NT2/D1 (cell line): ENCODE measurements around the gene ACMSD.

Source experiments
- DNase-seq: peaks from one replicate; pipeline ENCODE4 v3.0.0-alpha.2; 2011; ENCODE audit warnings: low read depth, low spot score
- H3K27me3 ChIP-seq: 2 replicates; pipeline ENCODE4 v1.6.0; 2011; ENCODE audit warnings: mild to moderate bottlenecking; ENCODE audit not compliant: insufficient read length, insufficient read depth
- H3K36me3 ChIP-seq: 2 replicates; pipeline ENCODE4 v1.6.1; 2011; ENCODE audit warnings: mild to moderate bottlenecking, low read length, mixed read lengths; ENCODE audit not compliant: insufficient read depth, insufficient read length
- H3K4me1 ChIP-seq: 2 replicates; pipeline ENCODE4 v1.5.1; 2011; ENCODE audit not compliant: insufficient read depth, insufficient read length
- H3K4me3 ChIP-seq: 2 replicates; pipeline ENCODE4 v1.5.1; 2011; ENCODE audit warnings: low read depth; ENCODE audit not compliant: insufficient read length
- H3K9ac ChIP-seq: 2 replicates; pipeline ENCODE4 v1.6.0; 2011; ENCODE audit warnings: low read depth; ENCODE audit not compliant: insufficient read length
- H3K9me3 ChIP-seq: 2 replicates; pipeline ENCODE4 v1.5.1; 2011; ENCODE audit warnings: mild to moderate bottlenecking, low read length; ENCODE audit not compliant: insufficient read depth
- SUZ12 ChIP-seq: IDR thresholded peaks from 2 replicates; pipeline ENCODE4 v1.6.1; 2011; ENCODE audit not compliant: insufficient read length, insufficient read depth; ENCODE audit errors: extremely low read depth
- YY1 ChIP-seq: IDR thresholded peaks from 2 replicates; pipeline ENCODE4 v1.6.1; 2011; ENCODE audit not compliant: insufficient read length, insufficient read depth
- ZNF274 ChIP-seq: IDR thresholded peaks from 2 replicates; pipeline ENCODE4 v1.6.1; 2011; ENCODE audit warnings: mild to moderate bottlenecking, low read depth, low read length

ACMSD gene

DNA sequence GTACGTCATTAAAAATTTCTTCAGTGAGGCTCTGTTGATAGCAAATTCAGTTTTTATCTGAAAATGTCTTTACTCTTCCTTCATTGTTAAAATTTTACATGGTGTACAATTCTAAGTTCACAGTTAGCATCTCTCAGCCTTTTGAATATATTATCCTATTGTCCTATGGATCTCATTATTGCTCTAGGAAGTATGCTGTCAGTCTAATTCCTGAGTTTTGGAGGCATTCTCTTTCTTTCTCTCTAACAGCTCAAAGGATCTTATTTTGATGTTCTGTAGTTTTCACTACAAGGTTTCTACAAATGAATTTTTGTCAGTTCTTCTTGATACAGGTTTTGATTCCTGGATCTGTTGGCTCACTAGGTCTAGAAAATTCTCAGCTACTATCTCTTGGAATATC lies 2.9 kb upstream of the ACMSD start:
- H3K36me3 ChIP-seq = no peaks in the 10 kb centered on the region
- no peaks in the 10 kb centered on the region for H3K27me3 ChIP-seq
- no peak for DNase-seq
- H3K4me3 ChIP-seq = no peak overlapping the region
- no peaks in the 10 kb centered on the region for H3K4me1 ChIP-seq
- TF ChIP-seq ZNF274 = no peak
- TF ChIP-seq YY1 = no peak
- TF ChIP-seq SUZ12 = no peak
- H3K9me3 ChIP-seq = peaks cover 23% of the 10 kb centered on the region
- no peak overlapping the region for H3K9ac ChIP-seq

DNA sequence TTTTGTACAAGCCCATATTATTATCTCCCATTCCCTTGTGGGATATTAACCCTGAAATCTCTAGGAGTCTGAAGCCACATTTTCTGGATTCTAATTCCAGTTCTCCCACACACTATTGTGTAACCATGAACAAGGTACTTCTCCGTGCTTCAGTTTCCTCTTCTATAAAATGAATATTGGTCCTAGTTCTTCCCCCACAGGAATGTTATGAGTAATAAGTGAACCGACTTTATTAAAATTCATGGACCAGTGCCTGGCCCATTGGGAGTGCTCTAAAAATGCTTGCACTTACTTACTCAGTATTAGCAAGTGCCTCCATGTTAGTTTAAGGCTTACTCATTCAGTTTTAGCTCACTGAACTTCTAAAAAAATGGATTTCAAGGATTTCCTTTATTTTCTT lies 1.4 kb upstream of the ACMSD start:
- Histone ChIP-seq H3K27me3 (no peaks in the 10 kb centered on the region), H3K9ac (no peak overlapping the region), H3K4me1 (no peaks in the 10 kb centered on the region), H3K9me3 (peaks cover 23% of the 10 kb centered on the region), H3K36me3 (no peaks in the 10 kb centered on the region), H3K4me3 (no peak overlapping the region)
- TF ChIP-seq SUZ12 (no peak), ZNF274 (no peak), YY1 (no peak)
- DNase-seq = no peak

DNA sequence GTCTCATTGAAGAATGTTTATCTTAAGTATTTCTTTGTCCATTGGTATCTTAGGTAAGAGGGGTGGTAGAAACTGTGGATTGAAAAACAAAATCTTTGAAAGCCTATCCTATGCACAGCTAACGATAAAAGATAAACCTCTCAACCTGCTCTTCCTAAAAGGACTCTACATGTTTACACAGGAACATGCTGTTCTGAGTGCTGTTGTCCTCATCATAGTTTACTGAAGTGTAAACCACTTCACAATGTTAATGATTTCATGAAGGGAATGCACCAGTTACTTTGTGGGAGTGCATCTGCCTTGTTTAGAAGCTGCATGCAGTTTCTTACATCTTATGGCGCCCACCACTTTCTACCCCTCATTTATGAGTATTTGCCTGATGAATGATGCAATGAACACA lies 1.2 kb downstream of the ACMSD start:
- DNase-seq = no peak
- no peaks in the 10 kb centered on the region for H3K4me1 ChIP-seq
- peaks cover 23% of the 10 kb centered on the region for H3K9me3 ChIP-seq
- H3K9ac ChIP-seq = no peak overlapping the region
- no peak for TF ChIP-seq YY1
- TF ChIP-seq ZNF274 = no peak
- no peak for TF ChIP-seq SUZ12
- H3K4me3 ChIP-seq = no peak overlapping the region
- H3K27me3 ChIP-seq = no peaks in the 10 kb centered on the region
- H3K36me3 ChIP-seq = no peaks in the 10 kb centered on the region

DNA sequence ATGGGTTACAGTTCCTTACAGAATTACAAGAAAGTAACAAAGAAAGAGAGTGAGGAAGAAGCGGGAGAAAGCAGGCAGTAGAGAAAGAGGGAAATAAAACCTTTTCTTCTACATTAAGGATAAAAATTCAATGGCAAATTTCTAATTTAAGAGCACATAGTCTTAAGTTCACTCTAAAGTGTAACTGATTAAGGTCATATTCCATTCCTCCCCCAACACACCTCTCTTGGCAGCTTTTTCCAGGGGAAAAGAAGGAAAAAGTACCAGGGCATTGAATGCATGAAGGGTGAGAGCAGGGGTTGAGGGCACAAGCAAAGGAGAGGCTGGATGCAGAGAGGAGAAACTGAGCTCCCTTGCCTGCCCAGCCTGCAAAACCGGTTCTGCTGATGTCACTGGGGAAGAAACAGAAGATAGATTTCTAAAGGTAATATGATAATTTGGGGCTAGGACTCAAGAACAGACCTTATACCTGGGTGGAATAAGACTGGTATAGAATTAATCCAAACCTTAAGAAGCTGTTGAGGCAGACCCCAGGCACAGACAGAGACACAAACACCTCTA lies 4.6 kb downstream of the ACMSD start:
- H3K27me3 ChIP-seq = no peaks in the 10 kb centered on the region
- no peak overlapping the region for H3K9ac ChIP-seq
- TF ChIP-seq SUZ12 = no peak
- no peak for TF ChIP-seq YY1
- TF ChIP-seq ZNF274 = no peak
- H3K4me3 ChIP-seq = no peak overlapping the region
- DNase-seq = no peak
- no peaks in the 10 kb centered on the region for H3K9me3 ChIP-seq
- no peaks in the 10 kb centered on the region for H3K4me1 ChIP-seq
- no peaks in the 10 kb centered on the region for H3K36me3 ChIP-seq

DNA sequence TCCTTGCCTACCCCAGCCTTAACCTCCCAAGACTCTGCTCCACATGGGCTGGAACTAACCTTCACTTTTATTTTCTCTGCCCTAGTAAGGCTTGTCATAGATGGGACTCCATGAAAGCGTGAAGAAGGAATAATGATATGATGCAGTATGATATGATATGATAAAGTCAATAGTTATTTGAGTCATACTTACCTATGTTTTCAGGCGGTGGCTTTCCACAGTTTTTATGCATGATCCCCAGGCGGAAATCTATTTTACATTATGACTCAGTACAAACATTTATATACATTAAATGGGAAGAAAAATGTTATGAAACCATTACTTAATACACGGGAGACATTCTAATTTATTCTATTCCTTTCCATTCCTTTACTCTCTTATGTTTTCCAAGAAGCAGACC lies 5.6 kb downstream of the ACMSD start:
- no peak overlapping the region for H3K9ac ChIP-seq
- no peaks in the 10 kb centered on the region for H3K9me3 ChIP-seq
- TF ChIP-seq SUZ12 (no peak), YY1 (no peak), ZNF274 (no peak)
- H3K36me3 ChIP-seq = no peaks in the 10 kb centered on the region
- H3K27me3 ChIP-seq = no peaks in the 10 kb centered on the region
- no peak for DNase-seq
- no peak overlapping the region for H3K4me3 ChIP-seq
- H3K4me1 ChIP-seq = no peaks in the 10 kb centered on the region

DNA sequence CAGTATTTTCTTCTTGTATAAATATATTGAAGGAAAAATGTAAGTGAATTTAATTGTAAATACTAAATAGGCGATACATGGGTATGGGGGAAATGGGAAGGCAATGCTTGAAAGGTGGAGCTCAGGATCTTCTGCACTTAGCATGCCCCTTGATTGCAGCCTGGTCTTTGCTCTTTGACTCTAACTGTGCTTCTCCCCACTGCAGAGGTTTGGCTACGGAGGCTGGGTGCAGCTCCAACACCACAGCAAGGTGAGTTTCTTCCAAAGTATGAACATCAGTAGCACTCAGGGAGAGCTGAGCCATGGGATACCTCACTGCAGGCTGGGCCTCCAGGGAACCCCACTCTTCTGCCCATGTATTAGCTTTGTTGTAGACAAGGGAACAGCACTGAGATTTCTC lies 6.6 kb downstream of the ACMSD start:
- Histone ChIP-seq H3K9me3 (no peaks in the 10 kb centered on the region), H3K4me3 (no peak overlapping the region), H3K4me1 (no peaks in the 10 kb centered on the region), H3K36me3 (no peaks in the 10 kb centered on the region), H3K9ac (no peak overlapping the region), H3K27me3 (no peaks in the 10 kb centered on the region)
- no peak for TF ChIP-seq SUZ12
- no peak for TF ChIP-seq ZNF274
- TF ChIP-seq YY1 = no peak
- DNase-seq = no peak

DNA sequence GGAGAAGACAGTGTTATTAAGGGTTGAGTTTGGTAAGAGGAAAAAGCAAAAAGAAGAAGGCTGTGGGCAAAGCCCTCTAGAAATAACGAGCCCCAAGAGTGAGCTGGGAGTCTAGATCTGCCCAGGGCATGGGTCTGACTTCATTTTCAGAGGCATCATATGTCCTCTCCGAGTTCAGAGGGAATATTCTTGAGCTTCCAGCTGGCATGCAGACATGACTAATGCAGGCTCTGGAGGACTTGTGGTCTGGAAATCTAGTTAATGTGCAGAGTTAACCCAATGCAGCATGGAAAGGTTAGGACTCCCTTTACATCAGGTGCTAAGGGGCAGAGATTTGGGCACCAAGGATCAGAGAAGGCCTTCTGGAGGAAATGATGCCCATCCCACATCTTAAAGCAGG lies 7.3 kb downstream of the ACMSD start:
- Histone ChIP-seq H3K9ac (no peak overlapping the region), H3K9me3 (no peaks in the 10 kb centered on the region), H3K4me1 (no peaks in the 10 kb centered on the region), H3K4me3 (no peak overlapping the region), H3K27me3 (no peaks in the 10 kb centered on the region), H3K36me3 (no peaks in the 10 kb centered on the region)
- TF ChIP-seq YY1 (no peak), SUZ12 (no peak), ZNF274 (no peak)
- DNase-seq = no peak
